ENCODE data around the gene MCC. TPM values are rescaled to one million over a fixed set of nuclear protein-coding genes. Genes with fewer than 3 reads are reported as not detected.

Gene MCC
- total and polyA plus RNA-seq, 2 donors (not counting 1 experiment from before 2014, with no cell fraction given), result 0.09 to 0.32 TPM

DNA sequence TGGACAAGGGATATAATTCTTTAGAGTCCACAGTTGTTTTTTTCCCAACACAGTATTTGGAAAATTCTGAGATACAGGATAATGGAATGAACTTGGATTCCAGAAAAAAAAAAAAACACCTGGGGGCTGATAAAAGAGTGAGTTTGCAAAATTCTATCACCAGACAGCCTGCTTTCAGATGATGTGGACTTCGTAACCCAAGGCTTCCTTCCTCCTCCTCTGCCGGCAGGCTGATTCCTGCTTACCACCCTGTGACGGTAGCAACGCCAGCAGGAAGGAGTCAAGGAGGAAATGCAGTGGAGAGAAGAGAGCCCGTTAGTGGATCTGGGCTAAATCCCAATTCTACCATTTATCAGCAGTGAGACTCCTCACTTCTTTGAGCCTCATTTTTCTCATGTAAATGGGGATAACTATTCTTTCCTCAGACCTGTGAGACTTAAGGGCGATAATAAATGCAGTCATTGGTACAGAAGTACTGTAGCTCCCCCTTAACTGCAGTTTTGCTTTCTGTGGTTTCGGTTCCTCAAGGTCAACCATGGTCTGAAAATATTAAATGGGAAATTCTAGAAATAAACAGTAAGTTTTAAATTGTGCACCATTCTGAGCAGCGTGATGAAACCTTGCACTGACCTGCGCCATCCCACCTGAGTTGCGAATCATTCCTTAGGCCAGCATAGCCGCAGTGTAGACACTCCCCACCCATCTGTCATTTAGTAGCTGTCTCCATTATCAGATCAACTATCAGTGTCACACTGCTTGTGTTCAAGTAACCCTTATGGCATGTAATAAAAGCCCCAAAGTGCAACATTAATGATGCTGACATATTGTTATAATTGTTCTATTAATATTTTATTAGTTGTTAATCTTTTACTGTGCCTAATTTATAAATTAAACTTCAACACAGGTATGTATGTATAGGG is 440.3 kb downstream of the MCC start:
- H3K4me1 Mint-ChIP-seq, result peaks cover 15% of the 10 kb centered on the region
- no peaks in the 10 kb centered on the region for H3K27me3 Mint-ChIP-seq
- H3K9me3 Mint-ChIP-seq (ENCODE audit: insufficient read depth), result no peaks in the 10 kb centered on the region
- ATAC-seq (ENCODE audit: low read depth) (peak; percentile 73), DNase-seq (peak; percentile 35)
- H3K9ac ChIP-seq (ENCODE audit: low read length), result peak overlapping the region; percentile 63
- peak overlapping the region in 3 of 5 experiments; percentile 34 to 57 (median 49) for H3K4me3 ChIP-seq (ENCODE audit: control extremely low read depth in 1 of 5, extremely low read depth in 1 of 5, insufficient read depth in 1 of 5, low read depth in 2 of 5, low read length in 4 of 5)
- H3K4me2 ChIP-seq (replicated peaks; ENCODE audit: low read depth, low read length, poor library complexity, severe bottlenecking), result peak overlapping the region; percentile 67
- no peaks in the 10 kb centered on the region for H4K20me1 ChIP-seq (ENCODE audit: control insufficient read depth, insufficient read depth, low read length, poor library complexity, severe bottlenecking)
- CTCF ChIA-PET, result interaction anchor here (1.0 kb wide), 1 partner anchor 52 kb away, joined by 4 read pairs; no protein-coding TSS in a partner anchor
- no peaks in the 10 kb centered on the region for H3K36me3 ChIP-seq (replicated peaks in 1 of 2; ENCODE audit: control extremely low read depth in 1 of 2, control insufficient read depth in 1 of 2, extremely low read depth in 1 of 2, insufficient read depth in 2 of 2, low read length in 1 of 2)
- TF ChIP-seq, protein P1, sequence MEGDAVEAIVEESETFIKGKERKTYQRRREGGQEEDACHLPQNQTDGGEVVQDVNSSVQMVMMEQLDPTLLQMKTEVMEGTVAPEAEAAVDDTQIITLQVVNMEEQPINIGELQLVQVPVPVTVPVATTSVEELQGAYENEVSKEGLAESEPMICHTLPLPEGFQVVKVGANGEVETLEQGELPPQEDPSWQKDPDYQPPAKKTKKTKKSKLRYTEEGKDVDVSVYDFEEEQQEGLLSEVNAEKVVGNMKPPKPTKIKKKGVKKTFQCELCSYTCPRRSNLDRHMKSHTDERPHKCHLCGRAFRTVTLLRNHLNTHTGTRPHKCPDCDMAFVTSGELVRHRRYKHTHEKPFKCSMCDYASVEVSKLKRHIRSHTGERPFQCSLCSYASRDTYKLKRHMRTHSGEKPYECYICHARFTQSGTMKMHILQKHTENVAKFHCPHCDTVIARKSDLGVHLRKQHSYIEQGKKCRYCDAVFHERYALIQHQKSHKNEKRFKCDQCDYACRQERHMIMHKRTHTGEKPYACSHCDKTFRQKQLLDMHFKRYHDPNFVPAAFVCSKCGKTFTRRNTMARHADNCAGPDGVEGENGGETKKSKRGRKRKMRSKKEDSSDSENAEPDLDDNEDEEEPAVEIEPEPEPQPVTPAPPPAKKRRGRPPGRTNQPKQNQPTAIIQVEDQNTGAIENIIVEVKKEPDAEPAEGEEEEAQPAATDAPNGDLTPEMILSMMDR (IDR thresholded peaks at IDR 0.05), result no peak
- no peak for TF ChIP-seq EZH2 (IDR thresholded peaks at IDR 0.05; ENCODE audit: borderline replicate concordance, insufficient read depth, low read depth, low read length, poor library complexity, severe bottlenecking)
- H3K27ac Mint-ChIP-seq, result peak overlapping the region; percentile 86
- H3K4me1 ChIP-seq (ENCODE audit: control insufficient read depth in 2 of 2, insufficient read depth in 2 of 2, low read length in 2 of 2), result peaks cover 13 to 18% of the 10 kb centered on the region in 2 donors
- no peaks in the 10 kb centered on the region for H3K9me3 ChIP-seq (ENCODE audit: control extremely low read depth in 1 of 3, control insufficient read depth in 2 of 3, insufficient read depth in 1 of 3, low read length in 2 of 3)
- POLR2A ChIA-PET, result no interaction called here
- peak overlapping the region; percentile 50 for H2AFZ ChIP-seq (ENCODE audit: insufficient read depth, low read depth, low read length, poor library complexity, severe bottlenecking)
- H3K27me3 ChIP-seq (replicated peaks in 1 of 4; ENCODE audit: control extremely low read depth in 1 of 4, control insufficient read depth in 3 of 4, insufficient read depth in 4 of 4, low read length in 3 of 4), result no peaks in the 10 kb centered on the region
- H3K27ac ChIP-seq (ENCODE audit: low read length in 2 of 2), result peak overlapping the region; percentile 16 to 63
- intact Hi-C loops (cut with micrococcal nuclease), result no loop called here
- 50% methylated on average over 4 of the region's 11 CpGs for WGBS (ENCODE audit: insufficient coverage)
- no peaks in the 10 kb centered on the region for H3K79me2 ChIP-seq (ENCODE audit: control insufficient read depth, insufficient read depth, low read length)
- H3K4me3 Mint-ChIP-seq, result peak overlapping the region; percentile 87

DNA sequence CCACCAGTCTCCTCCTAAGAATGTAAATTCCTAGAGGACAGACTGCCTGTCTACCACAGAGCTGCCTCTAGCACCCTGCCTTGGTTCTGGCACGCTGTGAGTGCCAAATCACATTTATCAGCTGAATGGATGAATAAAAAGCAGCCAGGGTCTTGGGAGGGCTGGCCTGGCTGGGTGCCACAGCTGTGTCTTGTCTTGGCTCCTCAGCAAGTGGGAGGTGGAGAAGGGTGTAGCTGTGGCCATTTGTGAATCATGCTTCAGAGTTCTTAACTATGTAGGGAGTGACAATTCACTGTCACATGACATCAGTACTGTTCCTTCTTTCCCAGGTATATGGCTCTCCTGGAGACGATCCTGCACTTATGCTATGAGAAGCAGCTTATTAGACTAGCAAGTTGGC is 441.0 kb downstream of the MCC start:
- 92% methylated on average over 1 of the region's 2 CpGs for WGBS (ENCODE audit: insufficient coverage)
- H2AFZ ChIP-seq (ENCODE audit: insufficient read depth, low read depth, low read length, poor library complexity, severe bottlenecking), result no peak overlapping the region

More for the DNA sequence above, 441.0 kb downstream of the MCC start:
- no peaks in the 10 kb centered on the region for H3K27me3 ChIP-seq (replicated peaks in 1 of 4; ENCODE audit: control extremely low read depth in 1 of 4, control insufficient read depth in 3 of 4, insufficient read depth in 4 of 4, low read length in 3 of 4)
- Mint-ChIP-seq H3K4me3 (peak overlapping the region; percentile 87), H3K27ac (no peak overlapping the region), H3K4me1 (peaks cover 15% of the 10 kb centered on the region), H3K27me3 (no peaks in the 10 kb centered on the region), H3K9me3 (ENCODE audit: insufficient read depth) (no peaks in the 10 kb centered on the region)
- ATAC-seq (ENCODE audit: low read depth) (no peak), DNase-seq (no peak)
- intact Hi-C loops (cut with micrococcal nuclease), result no loop called here
- H3K4me3 ChIP-seq (ENCODE audit: control extremely low read depth in 1 of 5, extremely low read depth in 1 of 5, insufficient read depth in 1 of 5, low read depth in 2 of 5, low read length in 4 of 5), result no peak overlapping the region
- H3K36me3 ChIP-seq (replicated peaks in 1 of 2; ENCODE audit: control extremely low read depth in 1 of 2, control insufficient read depth in 1 of 2, extremely low read depth in 1 of 2, insufficient read depth in 2 of 2, low read length in 1 of 2), result no peaks in the 10 kb centered on the region
- TF ChIP-seq, protein P1 (IDR thresholded peaks at IDR 0.05), result no peak
- TF ChIP-seq EZH2 (IDR thresholded peaks at IDR 0.05; ENCODE audit: borderline replicate concordance, insufficient read depth, low read depth, low read length, poor library complexity, severe bottlenecking), result no peak
- H4K20me1 ChIP-seq (ENCODE audit: control insufficient read depth, insufficient read depth, low read length, poor library complexity, severe bottlenecking), result no peaks in the 10 kb centered on the region
- H3K4me2 ChIP-seq (replicated peaks; ENCODE audit: low read depth, low read length, poor library complexity, severe bottlenecking), result peak overlapping the region; percentile 67
- peaks cover 13 to 18% of the 10 kb centered on the region in 2 donors for H3K4me1 ChIP-seq (ENCODE audit: control insufficient read depth in 2 of 2, insufficient read depth in 2 of 2, low read length in 2 of 2)
- ChIA-PET POLR2A (no interaction called here), CTCF (no interaction called here)
- H3K27ac ChIP-seq (ENCODE audit: low read length in 2 of 2), result no peak overlapping the region
- no peaks in the 10 kb centered on the region for H3K9me3 ChIP-seq (ENCODE audit: control extremely low read depth in 1 of 3, control insufficient read depth in 2 of 3, insufficient read depth in 1 of 3, low read length in 2 of 3)
- no peak overlapping the region for H3K9ac ChIP-seq (ENCODE audit: low read length)
- H3K79me2 ChIP-seq (ENCODE audit: control insufficient read depth, insufficient read depth, low read length), result no peaks in the 10 kb centered on the region

Data from B cell (primary cell).